GM21723 (cell line): ENCODE data around the gene NPR2.

Experiments used
- ATAC-seq: cut with Tn5 transposase; IDR thresholded peaks from one replicate; pipeline ENCODE4 v1.9.1; 2021; ENCODE audit warnings: mild to moderate bottlenecking, moderate library complexity; ENCODE audit not compliant: unreplicated experiment

The NPR2 gene

GRCh38 chr9:35791297-35791921 is at the start of gene NPR2:
TSS of gene NPR2 (plus strand) at chr9:35791591. CDS start at chr9:35792409, 818 bp downstream.
- ATAC-seq: no peak

GRCh38 chr9:35741740-35742139 is 49.7 kb upstream of the NPR2 start:
- ATAC-seq: no peak

- no peak for ATAC-seq
Observed at GRCh38 chr9:35743452-35743851, 47.9 kb upstream of the NPR2 start.

DNA sequence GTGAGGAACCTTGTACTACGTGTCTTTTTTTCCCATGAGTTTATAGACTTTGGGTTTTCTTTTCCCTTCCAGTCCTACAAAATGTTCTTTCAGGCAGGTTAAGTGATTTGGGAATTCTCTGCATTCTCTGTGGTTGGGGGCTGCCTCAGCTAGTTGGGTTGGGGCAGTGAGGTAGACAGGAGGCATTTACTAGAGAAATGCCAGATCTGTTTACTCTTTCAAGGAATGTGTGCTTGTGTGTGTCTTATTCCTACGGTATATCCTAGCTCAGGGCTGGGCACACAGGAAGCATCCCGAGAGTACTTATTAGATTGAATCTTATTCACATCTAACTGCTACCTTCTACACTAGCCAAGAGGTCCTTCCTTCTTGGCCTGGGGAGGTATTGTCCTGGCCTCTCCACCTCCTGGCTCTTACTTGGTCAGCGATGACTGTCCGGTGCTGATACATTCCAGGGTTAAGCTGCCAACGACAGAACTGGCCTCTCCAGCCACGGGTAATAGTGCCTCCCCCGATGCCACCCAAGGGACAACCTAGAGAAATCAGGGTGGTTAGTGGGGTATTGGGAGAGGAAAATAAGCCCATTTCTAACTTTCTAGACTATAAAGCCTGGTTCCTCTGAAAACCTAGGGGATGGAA is 47.4 kb upstream of the NPR2 start:
- ATAC-seq: no peak

- no peak for ATAC-seq
Observed at GRCh38 chr9:35745569-35745968, 45.8 kb upstream of the NPR2 start.

- no peak for ATAC-seq
Observed at GRCh38 chr9:35746583-35746982, 44.8 kb upstream of the NPR2 start.

DNA sequence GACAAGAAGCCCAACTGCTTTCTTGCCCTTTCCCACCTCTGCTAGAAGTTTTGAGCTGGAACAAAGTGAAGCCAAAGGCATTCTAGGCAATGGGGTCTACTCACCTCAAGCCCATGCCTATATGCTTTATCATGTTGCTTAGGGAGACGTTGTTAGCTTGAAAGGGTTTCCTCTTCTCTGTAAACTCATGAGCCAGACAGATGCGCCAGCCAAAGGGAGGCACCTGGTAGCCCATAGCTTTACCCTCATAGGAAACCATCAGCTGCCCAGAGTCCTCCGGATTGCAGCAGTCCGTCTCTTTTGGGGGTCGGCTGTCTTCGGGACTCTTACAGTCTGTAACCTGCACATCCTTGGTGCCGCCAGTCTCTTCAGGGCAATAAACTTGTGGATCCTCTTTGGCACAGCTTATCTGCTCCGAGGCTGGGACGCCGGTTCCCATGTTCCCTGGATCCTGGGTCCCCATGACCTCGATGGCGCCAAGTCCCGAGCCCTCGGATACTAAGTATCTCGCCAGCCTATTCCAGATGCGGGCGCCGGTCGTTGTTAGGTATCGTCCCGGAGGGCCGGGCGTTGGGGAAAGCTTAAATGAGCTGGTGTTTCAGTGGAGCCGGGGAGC is 43.0 kb upstream of the NPR2 start:
- ATAC-seq: no peak

GRCh38 chr9:35748858-35749514 is 42.4 kb upstream of the NPR2 start, which contains the start of the genes GBA2 and RGP1:
TSS of gene GBA2 (minus strand) at chr9:35749228. CDS start at chr9:35748704, 524 bp downstream.
TSS of gene RGP1 (plus strand) at chr9:35749287. CDS start at chr9:35749756, 469 bp downstream.
- peak; percentile 82 for ATAC-seq

GRCh38 chr9:35749515-35750255 is 41.7 kb upstream of the NPR2 start:
- ATAC-seq: peak; percentile 40

DNA sequence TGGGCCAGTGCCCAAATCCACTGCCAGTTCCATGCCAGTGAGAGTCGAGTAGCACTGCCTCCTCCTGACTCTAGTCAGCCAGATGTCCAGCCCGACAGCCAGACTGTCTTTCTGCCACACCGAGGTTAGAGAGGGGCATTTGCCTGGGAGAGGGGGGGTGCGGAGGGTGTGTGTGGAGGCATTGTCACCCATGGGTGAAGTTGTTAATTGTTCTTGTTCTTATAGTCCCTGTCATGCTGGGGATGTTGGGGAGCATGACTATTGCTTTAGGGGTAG is 41.2 kb upstream of the NPR2 start:
- ATAC-seq: no peak

DNA sequence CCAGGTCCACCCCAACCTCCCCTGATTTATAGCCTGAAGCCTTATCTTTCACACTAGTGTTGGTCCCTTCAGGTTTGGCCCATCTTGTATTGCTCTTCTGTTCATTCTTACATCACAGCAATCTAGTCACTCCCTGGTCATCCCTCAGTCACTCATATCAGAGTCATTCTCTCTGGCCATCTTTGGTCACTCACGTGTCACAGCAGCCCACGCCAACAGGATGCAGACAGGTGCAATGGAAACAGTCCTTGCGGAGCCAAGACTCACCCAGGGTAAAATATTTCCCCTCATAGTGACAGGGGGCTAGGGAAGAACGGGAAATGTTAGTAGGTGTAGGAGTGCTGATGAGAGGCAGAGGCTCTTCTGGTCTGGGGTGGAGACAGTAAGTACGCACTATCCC is 37.9 kb upstream of the NPR2 start:
- ATAC-seq: no peak

GRCh38 chr9:35754264-35754663 is 37.1 kb upstream of the NPR2 start, which contains the start of gene MSMP:
TSS of gene MSMP (minus strand) at chr9:35754276. CDS start at chr9:35754129, 147 bp downstream.
- ATAC-seq: no peak

DNA sequence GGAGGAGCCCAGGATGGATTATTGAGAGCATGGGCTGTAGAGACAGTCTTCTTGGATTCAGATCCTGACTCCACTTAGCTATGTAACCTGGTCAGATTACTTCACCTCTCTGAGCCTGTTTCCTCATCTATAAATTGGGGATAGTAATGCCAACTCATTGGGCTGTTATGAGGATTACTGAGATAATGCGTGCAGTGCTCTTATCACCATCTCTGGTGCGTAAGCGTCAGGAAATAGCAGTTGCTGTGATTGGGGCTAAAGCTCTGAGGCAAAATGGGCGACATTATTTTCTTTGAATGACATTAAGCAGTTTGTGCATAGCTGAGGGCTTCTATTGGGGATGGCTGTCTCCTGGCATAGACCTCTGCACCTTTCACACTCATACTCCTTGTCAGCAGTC is 36.3 kb upstream of the NPR2 start:
- no peak for ATAC-seq

GRCh38 chr9:35756275-35757225 is 34.8 kb upstream of the NPR2 start:
- ATAC-seq: peak; percentile 67

- peak; percentile 48 for ATAC-seq
Observed at GRCh38 chr9:35757226-35757891, 34.0 kb upstream of the NPR2 start.

DNA sequence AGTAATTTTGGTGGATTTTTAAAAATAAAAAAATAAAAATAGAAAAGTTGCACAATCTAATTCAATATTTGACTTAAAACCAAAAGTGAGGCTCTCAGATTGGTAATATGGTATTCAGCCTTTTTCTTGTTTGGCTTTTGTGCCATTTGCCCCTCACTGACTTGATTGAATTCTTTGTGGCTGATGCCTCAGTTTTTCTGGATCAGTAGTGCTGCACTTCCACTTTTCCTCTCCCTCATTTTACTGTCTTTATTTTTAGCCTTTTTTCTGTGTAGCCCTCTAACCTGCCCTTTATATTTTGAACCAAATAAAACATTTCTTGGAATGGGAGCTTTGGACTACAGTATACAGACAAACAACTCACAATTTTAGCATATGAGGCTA is 33.5 kb upstream of the NPR2 start:
- ATAC-seq: no peak

- no peak for ATAC-seq
Observed at GRCh38 chr9:35758475-35759050, 32.8 kb upstream of the NPR2 start.

DNA sequence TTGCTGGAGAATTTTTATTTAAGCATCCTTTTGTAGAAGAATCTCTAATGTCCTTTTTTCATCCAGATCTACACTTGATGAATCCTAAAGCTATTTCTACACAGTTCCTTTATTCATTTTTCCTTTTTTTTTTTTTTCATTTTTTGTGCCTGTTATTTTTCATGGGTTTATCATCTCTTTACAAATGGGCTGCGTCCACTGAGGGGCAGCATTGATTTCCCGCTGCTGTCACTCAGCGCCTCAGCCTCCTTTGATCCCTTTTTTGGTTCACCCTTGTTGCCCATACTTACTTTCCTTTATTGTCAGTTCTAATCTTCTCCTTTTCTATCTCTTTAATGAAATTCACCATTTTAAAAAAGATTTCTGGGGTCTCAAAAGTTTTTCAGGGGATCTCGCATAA is 31.6 kb upstream of the NPR2 start:
- ATAC-seq: no peak

- ATAC-seq: no peak
Observed at GRCh38 chr9:35760651-35761050, 30.7 kb upstream of the NPR2 start.
